Measurements from ENCODE around the gene GSTM3.

DNA sequence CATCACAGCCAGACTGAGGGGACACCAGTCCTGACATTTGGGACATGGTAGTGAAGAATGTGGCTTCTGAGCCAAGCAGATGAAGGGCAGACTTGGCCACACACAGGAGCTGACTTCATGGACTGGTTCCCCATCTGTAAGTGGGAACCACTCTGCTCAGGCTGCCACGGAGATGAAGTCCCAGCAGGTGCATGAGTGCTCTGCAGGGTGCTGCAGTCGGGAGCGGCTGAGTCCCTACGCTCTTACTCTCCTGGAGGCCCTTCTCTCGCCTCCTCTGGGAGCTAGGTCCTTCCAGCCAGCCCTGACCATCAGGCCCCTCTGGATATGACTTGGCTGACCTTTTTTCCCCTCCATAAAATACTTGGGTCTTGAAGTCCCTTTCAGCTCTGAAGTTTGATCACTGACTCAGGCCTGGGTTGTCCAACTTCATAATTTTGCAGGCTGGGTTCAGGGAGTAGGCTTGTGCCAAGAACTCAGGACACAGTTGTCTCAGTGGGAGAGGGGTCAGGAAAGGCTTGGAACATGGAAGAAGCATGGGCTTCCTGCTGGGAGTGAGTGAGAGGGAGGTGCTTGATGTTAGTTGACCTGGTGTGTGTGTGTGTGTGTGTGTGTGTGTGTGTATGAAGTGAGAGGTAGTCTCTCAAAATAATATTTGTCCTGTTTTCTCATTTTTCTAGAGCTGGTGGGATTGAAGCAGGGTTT is 43.9 kb upstream of the GSTM3 start:
- TF ChIP-seq FOXP1 (IDR thresholded peaks at IDR 0.05), result no peak
- TF ChIP-seq FOXP1 (CRISPR knock-in tag; IDR thresholded peaks at IDR 0.05), result no peak
- TF ChIP-seq ZNF224 (CRISPR knock-in tag; IDR thresholded peaks at IDR 0.05), result no peak
- TF ChIP-seq ZNF660 (CRISPR knock-in tag; IDR thresholded peaks at IDR 0.05; ENCODE audit: borderline replicate concordance, low read depth), result no peak
- TF ChIP-seq EZH2 (conservative IDR thresholded peaks at IDR 0.05; ENCODE audit: low read depth, low read length), result no peak
- no peak for TF ChIP-seq YY1 (IDR thresholded peaks at IDR 0.05; ENCODE audit: insufficient read depth, insufficient replicate concordance, low read depth, low read length)

Measured in HepG2 (cell line).